Measurements from ENCODE around the gene GAB1. TPM values are rescaled to one million over a fixed set of nuclear protein-coding genes. Genes with fewer than 3 reads are reported as not detected.

Gene GAB1
- total RNA-seq, 1 experiment from 2014 or later, result 46.9 TPM

GRCh38 chr4:143394739-143395453 is 58.2 kb downstream of the GAB1 start:
- intact Hi-C loops (cut with micrococcal nuclease; ENCODE audit: unreplicated experiment), result no loop called here
- H3K4me1 ChIP-seq, result peaks cover 21% of the 10 kb centered on the region
- Mint-ChIP-seq H3K4me3 (ENCODE audit: unreplicated experiment) (no peak overlapping the region), H3K27me3 (ENCODE audit: insufficient read depth, unreplicated experiment) (no peaks in the 10 kb centered on the region), H3K9me3 (ENCODE audit: unreplicated experiment) (no peaks in the 10 kb centered on the region), H3K4me1 (ENCODE audit: low read depth, unreplicated experiment) (peaks cover 27% of the 10 kb centered on the region), H3K36me3 (ENCODE audit: insufficient read depth, unreplicated experiment) (peaks cover 11% of the 10 kb centered on the region), H3K27ac (ENCODE audit: unreplicated experiment) (no peak overlapping the region)
- DNase-seq, result no peak
- no peak for TF ChIP-seq CTCF (IDR thresholded peaks at IDR 0.05; ENCODE audit: insufficient read depth in 1 of 2, low read depth in 1 of 2, low read length in 1 of 2, severe bottlenecking in 1 of 2, unreplicated experiment in 1 of 2)
- H3K4me3 ChIP-seq (ENCODE audit: low read depth, low read length), result no peak overlapping the region
- POLR2A ChIA-PET, result no interaction called here
- BruUV-seq (replicated peaks), result no TSS peak
- H3K9me3 ChIP-seq, result no peaks in the 10 kb centered on the region
- CTCF ChIA-PET, result no interaction called here
- no peaks in the 10 kb centered on the region for H3K36me3 ChIP-seq (ENCODE audit: control insufficient read depth, insufficient read depth, low read length)
- no peaks in the 10 kb centered on the region for H3K27me3 ChIP-seq (replicated peaks; ENCODE audit: control insufficient read depth, insufficient read depth, low read length)

GRCh38 chr4:143396695-143397094 is 60.0 kb downstream of the GAB1 start:
- no peak overlapping the region for H3K4me3 Mint-ChIP-seq (ENCODE audit: unreplicated experiment)
- intact Hi-C loops (cut with micrococcal nuclease; ENCODE audit: unreplicated experiment), result no loop called here
- TF ChIP-seq CTCF (IDR thresholded peaks at IDR 0.05; ENCODE audit: insufficient read depth in 1 of 2, low read depth in 1 of 2, low read length in 1 of 2, severe bottlenecking in 1 of 2, unreplicated experiment in 1 of 2), result no peak
- ChIA-PET CTCF (no interaction called here), POLR2A (no interaction called here)
- BruUV-seq (replicated peaks), result no TSS peak
- no peaks in the 10 kb centered on the region for H3K9me3 Mint-ChIP-seq (ENCODE audit: unreplicated experiment)
- H3K36me3 Mint-ChIP-seq (ENCODE audit: insufficient read depth, unreplicated experiment), result peaks cover 11% of the 10 kb centered on the region
- Histone ChIP-seq H3K4me1 (0 out of 2 replicates have a peak, but pooled peaks cover 7% of the 10 kb centered on the region), H3K4me3 (ENCODE audit: low read depth, low read length) (no peak overlapping the region), H3K36me3 (ENCODE audit: control insufficient read depth, insufficient read depth, low read length) (no peaks in the 10 kb centered on the region), H3K27me3 (replicated peaks; ENCODE audit: control insufficient read depth, insufficient read depth, low read length) (no peaks in the 10 kb centered on the region), H3K9me3 (no peaks in the 10 kb centered on the region)
- no peak overlapping the region for H3K27ac Mint-ChIP-seq (ENCODE audit: unreplicated experiment)
- H3K4me1 Mint-ChIP-seq (ENCODE audit: low read depth, unreplicated experiment), result peaks cover 11% of the 10 kb centered on the region
- no peak for DNase-seq
- no peaks in the 10 kb centered on the region for H3K27me3 Mint-ChIP-seq (ENCODE audit: insufficient read depth, unreplicated experiment)

GRCh38 chr4:143397335-143397734 is 60.7 kb downstream of the GAB1 start:
- intact Hi-C loops (cut with micrococcal nuclease; ENCODE audit: unreplicated experiment), result no loop called here
- Mint-ChIP-seq H3K4me3 (ENCODE audit: unreplicated experiment) (no peak overlapping the region), H3K27ac (ENCODE audit: unreplicated experiment) (no peak overlapping the region), H3K9me3 (ENCODE audit: unreplicated experiment) (no peaks in the 10 kb centered on the region), H3K36me3 (ENCODE audit: insufficient read depth, unreplicated experiment) (peaks cover 11% of the 10 kb centered on the region), H3K27me3 (ENCODE audit: insufficient read depth, unreplicated experiment) (no peaks in the 10 kb centered on the region), H3K4me1 (ENCODE audit: low read depth, unreplicated experiment) (peaks cover 12% of the 10 kb centered on the region)
- no peaks in the 10 kb centered on the region for H3K27me3 ChIP-seq (replicated peaks; ENCODE audit: control insufficient read depth, insufficient read depth, low read length)
- no peaks in the 10 kb centered on the region for H3K36me3 ChIP-seq (ENCODE audit: control insufficient read depth, insufficient read depth, low read length)
- H3K4me1 ChIP-seq, result 0 out of 2 replicates have a peak, but pooled peaks cover under 1% of the 10 kb centered on the region
- CTCF ChIA-PET, result no interaction called here
- H3K4me3 ChIP-seq (ENCODE audit: low read depth, low read length), result no peak overlapping the region
- no peak for TF ChIP-seq CTCF (IDR thresholded peaks at IDR 0.05; ENCODE audit: insufficient read depth in 1 of 2, low read depth in 1 of 2, low read length in 1 of 2, severe bottlenecking in 1 of 2, unreplicated experiment in 1 of 2)
- no peaks in the 10 kb centered on the region for H3K9me3 ChIP-seq
- BruUV-seq (replicated peaks), result no TSS peak
- POLR2A ChIA-PET, result no interaction called here
- DNase-seq, result no peak
